Fibroblast of lung (primary cell): Measurements from ENCODE around the gene RALA. TPM values are rescaled to one million over a fixed set of nuclear protein-coding genes. Genes with fewer than 3 reads are reported as not detected.

Source experiments
- DNase-seq, 2 donors: peaks; one replicate each; pipeline versions ENCODE4 v3.0.0 to v3.0.0-alpha.2; 2010; ENCODE audit warnings: low read depth in 2 of 2
- H2AFZ ChIP-seq: 2 replicates; pipeline ENCODE4 v1.5.1; 2012; ENCODE audit warnings: low read length, control low read depth, inconsistent platforms
- H3K27ac ChIP-seq: 2 replicates; pipeline ENCODE4 v1.5.1; 2011; ENCODE audit warnings: low read length, control low read depth; ENCODE audit not compliant: insufficient read depth
- H3K27me3 ChIP-seq: 2 replicates; pipeline ENCODE4 v1.5.1; 2011; ENCODE audit warnings: mild to moderate bottlenecking, low read length; ENCODE audit not compliant: control insufficient read depth, insufficient read depth
- H3K36me3 ChIP-seq: 2 replicates; pipeline ENCODE4 v1.5.1; 2011; ENCODE audit warnings: low read length; ENCODE audit not compliant: control insufficient read depth, insufficient read depth
- H3K4me1 ChIP-seq: 2 replicates; pipeline ENCODE4 v1.5.1; 2011; ENCODE audit warnings: low read length; ENCODE audit not compliant: control insufficient read depth, insufficient read depth; ENCODE audit errors: extremely low read depth
- H3K4me2 ChIP-seq: 2 replicates; pipeline ENCODE4 v1.5.1; 2011; ENCODE audit warnings: low read length, control low read depth; ENCODE audit not compliant: insufficient read depth; ENCODE audit errors: extremely low read depth
- H3K4me3 ChIP-seq, 4 experiments: fragments of 200-600 bp in 1 of 4; sonication (generic) in 1 of 4; replicated peaks in 1 of 4; 2 replicates each; pipeline ENCODE4 v1.5.1; 2011 to 2016; ENCODE audit warnings: low read length in 4 of 4, low read depth in 3 of 4, mild to moderate bottlenecking in 3 of 4, control low read depth in 2 of 4, inconsistent platforms in 1 of 4, mixed read lengths in 1 of 4; ENCODE audit not compliant: insufficient read depth in 1 of 4; ENCODE audit errors: control extremely low read depth in 1 of 4
- H3K79me2 ChIP-seq: 2 replicates; pipeline ENCODE4 v1.5.1; 2012; ENCODE audit warnings: mild to moderate bottlenecking, low read length, inconsistent platforms; ENCODE audit not compliant: control insufficient read depth, insufficient read depth
- H3K9ac ChIP-seq: 2 replicates; pipeline ENCODE4 v1.5.1; 2011; ENCODE audit warnings: mild to moderate bottlenecking, low read length, control low read depth; ENCODE audit not compliant: insufficient read depth
- H3K9me3 ChIP-seq: 2 replicates; pipeline ENCODE4 v1.5.1; 2012; ENCODE audit warnings: low read depth, low read length; ENCODE audit not compliant: control insufficient read depth, insufficient read depth
- H4K20me1 ChIP-seq: 2 replicates; pipeline ENCODE4 v1.5.1; 2011; ENCODE audit warnings: low read length; ENCODE audit not compliant: control insufficient read depth, insufficient read depth; ENCODE audit errors: extremely low read depth
- EZH2 ChIP-seq: IDR thresholded peaks from 2 replicates; pipeline ENCODE4 v1.5.1; 2012; ENCODE audit warnings: low read length, control low read depth, mild to moderate bottlenecking; ENCODE audit errors: missing control alignments
- polyA minus RNA-seq: library from RNA; depleted of rRNA, polyadenylated mRNA; stranded (reverse); fragments of >200 nt; gene quantifications from 2 replicates; pipeline ENCODE4 v1.2.3, GENCODE V29; 2011; ENCODE audit warnings: low replicate concordance
- polyA plus RNA-seq, 2 donors: library from polyadenylated mRNA; depleted of rRNA in 1 of 2; stranded (reverse) in 1 of 2; unstranded in 1 of 2; fragments of >200 nt; gene quantifications; 2 replicates each; pipeline ENCODE4 v1.2.1, GENCODE V29; 2011 to 2012; ENCODE audit warnings: missing spikeins in 1 of 2
- total RNA-seq: library from RNA; depleted of rRNA; stranded (reverse); fragments of >200 nt; gene quantifications from 2 replicates; pipeline ENCODE4 v1.2.1, GENCODE V29; 2014
- TF ChIP-seq, protein P1 (sequence below), 2 donors: IDR thresholded peaks in 1 of 2; conservative IDR thresholded peaks in 1 of 2; 1 replicate in 1 of 2; 2 replicates in 1 of 2; pipeline ENCODE4 v1.5.1; 2011 to 2012; ENCODE audit warnings: low read length in 2 of 2, control low read depth in 1 of 2, inconsistent platforms in 1 of 2, low read depth in 1 of 2, mild to moderate bottlenecking in 1 of 2

RALA gene, protein sequence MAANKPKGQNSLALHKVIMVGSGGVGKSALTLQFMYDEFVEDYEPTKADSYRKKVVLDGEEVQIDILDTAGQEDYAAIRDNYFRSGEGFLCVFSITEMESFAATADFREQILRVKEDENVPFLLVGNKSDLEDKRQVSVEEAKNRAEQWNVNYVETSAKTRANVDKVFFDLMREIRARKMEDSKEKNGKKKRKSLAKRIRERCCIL
- total RNA-seq (43.9 and 50.9 TPM in 2 replicates), polyA plus RNA-seq (46.1 and 53.2 TPM in 2 replicates), polyA minus RNA-seq (9.6 and 11.4 TPM in 2 replicates)
- polyA plus RNA-seq (2012), result 50.2 and 63.4 TPM in 2 replicates

DNA sequence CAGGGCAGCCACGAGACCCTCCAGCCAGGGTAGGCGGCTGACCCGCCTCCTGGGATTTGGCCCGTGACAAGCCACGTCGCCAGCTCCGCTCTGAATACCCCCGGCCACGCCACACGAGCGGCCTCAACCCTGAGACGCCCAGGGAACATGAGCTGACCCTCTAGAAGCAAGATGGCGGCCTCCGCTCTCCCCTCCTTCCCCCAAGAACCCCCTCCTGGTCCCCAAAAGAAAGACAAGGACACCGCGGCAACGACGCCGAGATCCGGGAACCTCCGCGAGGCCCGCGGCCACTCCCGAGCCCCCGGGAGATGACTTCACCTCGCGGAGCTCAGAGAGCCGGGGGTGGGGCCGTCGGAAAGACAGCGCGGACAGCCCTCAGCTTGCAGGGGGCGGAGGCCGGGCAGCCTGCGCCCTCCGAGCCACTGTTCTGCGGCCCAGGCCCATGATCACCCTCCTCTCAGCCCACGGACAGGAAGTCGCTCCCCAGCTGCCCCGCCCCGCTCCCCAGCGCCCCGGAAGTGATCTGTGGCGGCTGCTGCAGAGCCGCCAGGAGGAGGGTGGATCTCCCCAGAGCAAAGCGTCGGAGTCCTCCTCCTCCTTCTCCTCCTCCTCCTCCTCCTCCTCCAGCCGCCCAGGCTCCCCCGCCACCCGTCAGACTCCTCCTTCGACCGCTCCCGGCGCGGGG lies at the start of gene RALA:
Gene RALA (plus strand): TSS at position 526 of the 685 bp plus-strand sequence. CDS start 63,096 bp downstream, outside the sequence.
- peak within 1 kb of the TSS; percentile 52 for H2AFZ ChIP-seq
- peak within 1 kb of the TSS; percentile 96 for H3K9ac ChIP-seq
- H3K27ac ChIP-seq, result peak within 1 kb of the TSS; percentile 99
- H3K9me3 ChIP-seq, result no peaks in the 10 kb centered on the region
- H4K20me1 ChIP-seq, result peaks cover 2% of the 10 kb centered on the region
- TF ChIP-seq, protein P1, sequence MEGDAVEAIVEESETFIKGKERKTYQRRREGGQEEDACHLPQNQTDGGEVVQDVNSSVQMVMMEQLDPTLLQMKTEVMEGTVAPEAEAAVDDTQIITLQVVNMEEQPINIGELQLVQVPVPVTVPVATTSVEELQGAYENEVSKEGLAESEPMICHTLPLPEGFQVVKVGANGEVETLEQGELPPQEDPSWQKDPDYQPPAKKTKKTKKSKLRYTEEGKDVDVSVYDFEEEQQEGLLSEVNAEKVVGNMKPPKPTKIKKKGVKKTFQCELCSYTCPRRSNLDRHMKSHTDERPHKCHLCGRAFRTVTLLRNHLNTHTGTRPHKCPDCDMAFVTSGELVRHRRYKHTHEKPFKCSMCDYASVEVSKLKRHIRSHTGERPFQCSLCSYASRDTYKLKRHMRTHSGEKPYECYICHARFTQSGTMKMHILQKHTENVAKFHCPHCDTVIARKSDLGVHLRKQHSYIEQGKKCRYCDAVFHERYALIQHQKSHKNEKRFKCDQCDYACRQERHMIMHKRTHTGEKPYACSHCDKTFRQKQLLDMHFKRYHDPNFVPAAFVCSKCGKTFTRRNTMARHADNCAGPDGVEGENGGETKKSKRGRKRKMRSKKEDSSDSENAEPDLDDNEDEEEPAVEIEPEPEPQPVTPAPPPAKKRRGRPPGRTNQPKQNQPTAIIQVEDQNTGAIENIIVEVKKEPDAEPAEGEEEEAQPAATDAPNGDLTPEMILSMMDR (conservative IDR thresholded peaks at IDR 0.05 in 1 of 2, IDR thresholded peaks at IDR 0.05 in 1 of 2; ENCODE audit: low read depth in 1 of 2, low read length in 2 of 2), result no peak
- no peak for TF ChIP-seq EZH2
- peak within 1 kb of the TSS; percentile 43 to 89 (median 68) for H3K4me3 ChIP-seq
- H3K79me2 ChIP-seq, result peaks cover 51% of the 10 kb centered on the region
- H3K36me3 ChIP-seq, result no peaks in the 10 kb centered on the region
- H3K4me2 ChIP-seq, result peak within 1 kb of the TSS; percentile 96
- DNase-seq, result peak; percentile 94 to 97
- H3K27me3 ChIP-seq, result no peaks in the 10 kb centered on the region
- peaks cover 14% of the 10 kb centered on the region for H3K4me1 ChIP-seq

DNA sequence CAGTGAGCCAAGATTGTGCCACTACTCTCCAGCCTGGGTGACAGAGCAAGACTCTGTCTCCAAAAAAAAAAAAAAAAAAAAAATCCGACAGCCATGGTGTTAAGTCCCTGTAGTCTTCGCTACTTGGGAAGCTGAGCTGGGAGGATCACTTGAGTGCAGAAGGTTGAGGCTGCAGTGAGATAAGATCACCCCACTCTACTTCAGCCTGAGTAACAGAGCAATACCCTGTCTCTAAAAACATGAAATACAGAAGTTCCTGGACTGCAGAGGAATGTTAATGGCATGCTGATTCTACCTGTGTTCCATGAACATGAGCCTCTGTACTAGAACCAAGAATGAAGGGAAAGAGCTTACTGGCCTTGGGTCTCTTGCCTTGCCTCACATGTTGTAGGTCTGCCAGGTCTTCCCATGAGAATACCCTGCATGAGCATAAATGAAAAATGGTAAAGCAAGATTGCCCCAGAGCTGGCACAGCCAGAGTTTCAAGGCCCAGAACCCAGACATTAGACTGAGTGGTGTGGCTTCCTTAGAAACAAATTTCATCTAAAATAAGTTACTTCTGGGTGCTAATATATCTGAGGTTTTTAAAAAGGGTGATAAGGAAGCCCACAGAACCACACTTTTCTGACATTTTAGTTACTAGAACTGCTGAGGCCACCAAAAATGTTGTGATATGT lies 48.6 kb upstream of the RALA start:
- no peaks in the 10 kb centered on the region for H3K27me3 ChIP-seq
- H3K27ac ChIP-seq, result no peak overlapping the region
- no peak overlapping the region for H3K9ac ChIP-seq
- DNase-seq, result no peak
- no peaks in the 10 kb centered on the region for H3K4me1 ChIP-seq
- H3K9me3 ChIP-seq, result no peaks in the 10 kb centered on the region
- no peak overlapping the region for H3K4me3 ChIP-seq
- TF ChIP-seq EZH2, result no peak
- TF ChIP-seq, protein P1 (conservative IDR thresholded peaks at IDR 0.05 in 1 of 2, IDR thresholded peaks at IDR 0.05 in 1 of 2; ENCODE audit: low read depth in 1 of 2, low read length in 2 of 2), result no peak
- H3K79me2 ChIP-seq, result peaks cover 1% of the 10 kb centered on the region
- H4K20me1 ChIP-seq, result no peaks in the 10 kb centered on the region
- H3K4me2 ChIP-seq, result no peak overlapping the region
- H2AFZ ChIP-seq, result no peak overlapping the region
- H3K36me3 ChIP-seq, result peaks cover 2% of the 10 kb centered on the region

DNA sequence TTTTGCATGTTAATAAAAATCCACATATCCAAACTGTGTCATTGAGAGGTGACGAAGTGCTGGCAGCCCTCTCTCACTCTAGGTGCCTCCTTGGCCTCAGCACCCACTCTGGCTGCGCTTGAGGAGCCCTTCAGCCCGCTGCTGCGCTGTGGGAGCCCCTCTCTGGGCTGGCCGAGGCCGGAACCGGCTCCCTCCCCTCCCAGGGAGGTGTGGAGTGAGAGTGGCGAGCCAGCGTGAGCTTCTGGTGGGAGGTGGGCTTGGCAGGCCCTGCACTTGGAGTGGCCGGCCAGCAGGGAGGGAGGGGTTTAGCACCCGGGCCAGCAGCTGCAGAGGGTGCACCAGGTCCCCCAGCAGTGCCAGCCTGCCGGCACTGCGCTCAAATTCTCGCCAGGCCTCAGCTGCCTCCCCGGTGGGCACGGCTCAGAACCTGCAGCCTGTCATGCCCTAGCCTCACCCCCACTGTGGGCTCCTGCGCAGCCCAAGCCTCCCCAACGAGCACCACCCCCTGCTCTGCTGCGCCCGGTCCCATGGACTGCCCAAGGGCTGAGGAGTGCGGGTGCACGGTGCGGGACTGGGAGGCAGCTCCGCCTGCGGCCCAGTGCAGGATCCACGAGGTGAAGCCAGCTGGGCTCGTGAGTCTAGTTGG lies 46.0 kb upstream of the RALA start:
- TF ChIP-seq EZH2, result no peak
- TF ChIP-seq, protein P1 (conservative IDR thresholded peaks at IDR 0.05 in 1 of 2, IDR thresholded peaks at IDR 0.05 in 1 of 2; ENCODE audit: low read depth in 1 of 2, low read length in 2 of 2), result no peak
- DNase-seq, result no peak
- Histone ChIP-seq H2AFZ (no peak overlapping the region), H3K9ac (no peak overlapping the region), H3K9me3 (no peaks in the 10 kb centered on the region), H3K4me1 (no peaks in the 10 kb centered on the region), H3K27ac (no peak overlapping the region), H3K27me3 (no peaks in the 10 kb centered on the region), H3K36me3 (no peaks in the 10 kb centered on the region), H4K20me1 (no peaks in the 10 kb centered on the region), H3K4me2 (no peak overlapping the region), H3K4me3 (no peak overlapping the region), H3K79me2 (no peaks in the 10 kb centered on the region)
